Endothelial cell (in vitro differentiated cells): ENCODE results near the gene BGN. TPM values are rescaled to one million over a fixed set of nuclear protein-coding genes. Genes with fewer than 3 reads are reported as not detected.
A peak's percentile ranks its signal among the peaks of the same experiment; 100 is the strongest.

Source experiments
- DNase-seq: peaks from one replicate; pipeline ENCODE4 v3.0.0; 2021; ENCODE audit warnings: low spot score
- H3K27ac Mint-ChIP-seq: one replicate; pipeline ENCODE4 v1.8.0; 2021; ENCODE audit warnings: mixed read lengths, inconsistent platforms; ENCODE audit not compliant: unreplicated experiment
- H3K27me3 Mint-ChIP-seq: one replicate; pipeline ENCODE4 v1.8.0; 2021; ENCODE audit warnings: mild to moderate bottlenecking, moderate library complexity, mixed read lengths, inconsistent platforms; ENCODE audit not compliant: unreplicated experiment
- H3K36me3 Mint-ChIP-seq: one replicate; pipeline ENCODE4 v1.8.0; 2021; ENCODE audit warnings: mild to moderate bottlenecking, low read depth, mixed read lengths, inconsistent platforms; ENCODE audit not compliant: unreplicated experiment
- H3K4me1 Mint-ChIP-seq: one replicate; pipeline ENCODE4 v1.8.0; 2021; ENCODE audit warnings: mild to moderate bottlenecking, mixed read lengths, inconsistent platforms; ENCODE audit not compliant: unreplicated experiment
- H3K4me3 Mint-ChIP-seq: one replicate; pipeline ENCODE4 v1.8.0; 2021; ENCODE audit warnings: mild to moderate bottlenecking, mixed read lengths, inconsistent platforms; ENCODE audit not compliant: unreplicated experiment
- H3K9me3 Mint-ChIP-seq: one replicate; pipeline ENCODE4 v1.8.0; 2021; ENCODE audit warnings: mixed read lengths, inconsistent platforms; ENCODE audit not compliant: unreplicated experiment
- CTCF ChIP-seq: fragments of 200-600 bp; sonication (generic); IDR thresholded peaks from one replicate; pipeline ENCODE4 v1.5.0; 2021; ENCODE audit warnings: antibody characterized with exemption; ENCODE audit not compliant: unreplicated experiment
- total RNA-seq: library from RNA; stranded (reverse); fragmentation: NEBNext Ultra II Directional; extraction: Animal tissue kit (Norgen Biotek cat#: 25700); gene quantifications from one replicate; pipeline ENCODE4 v1.2.1, GENCODE V29; 2021; ENCODE audit not compliant: unreplicated experiment

BGN gene
- total RNA-seq, 1 donor from 2014 or later: 393 TPM

- peak overlapping the region; percentile 72 for H3K27ac Mint-ChIP-seq
- no peak overlapping the region for H3K4me3 Mint-ChIP-seq
- peak; percentile 82 for DNase-seq
- no peaks in the 10 kb centered on the region for H3K27me3 Mint-ChIP-seq
- H3K36me3 Mint-ChIP-seq: no peaks in the 10 kb centered on the region
- TF ChIP-seq CTCF: peak; percentile 80
- H3K9me3 Mint-ChIP-seq: no peaks in the 10 kb centered on the region
- H3K4me1 Mint-ChIP-seq: no peaks in the 10 kb centered on the region
Observed at GRCh38 chrX:153507484-153508178, 12.9 kb downstream of the BGN start.

- no peak for TF ChIP-seq CTCF
- Mint-ChIP-seq H3K4me1 (no peaks in the 10 kb centered on the region), H3K27ac (no peak overlapping the region), H3K4me3 (no peak overlapping the region), H3K9me3 (no peaks in the 10 kb centered on the region), H3K36me3 (no peaks in the 10 kb centered on the region), H3K27me3 (peaks cover 3% of the 10 kb centered on the region)
- DNase-seq: no peak
Observed at GRCh38 chrX:153509592-153509991, 14.8 kb downstream of the BGN start.

- Mint-ChIP-seq H3K27me3 (peaks cover 5% of the 10 kb centered on the region), H3K27ac (no peak overlapping the region), H3K36me3 (no peaks in the 10 kb centered on the region), H3K4me1 (no peaks in the 10 kb centered on the region), H3K9me3 (no peaks in the 10 kb centered on the region), H3K4me3 (no peak overlapping the region)
- no peak for DNase-seq
- TF ChIP-seq CTCF: no peak
Observed at GRCh38 chrX:153510383-153510782, 15.6 kb downstream of the BGN start.

GRCh38 chrX:153511784-153512500, 17.2 kb downstream of the BGN start:
- peaks cover 4% of the 10 kb centered on the region for H3K4me1 Mint-ChIP-seq
- no peak for DNase-seq
- peaks cover 6% of the 10 kb centered on the region for H3K36me3 Mint-ChIP-seq
- no peaks in the 10 kb centered on the region for H3K9me3 Mint-ChIP-seq
- no peak for TF ChIP-seq CTCF
- H3K4me3 Mint-ChIP-seq: no peak overlapping the region
- H3K27me3 Mint-ChIP-seq: peaks cover 14% of the 10 kb centered on the region
- H3K27ac Mint-ChIP-seq: no peak overlapping the region

- peaks cover 6% of the 10 kb centered on the region for H3K36me3 Mint-ChIP-seq
- DNase-seq: no peak
- H3K4me1 Mint-ChIP-seq: peaks cover 4% of the 10 kb centered on the region
- no peak for TF ChIP-seq CTCF
- H3K9me3 Mint-ChIP-seq: no peaks in the 10 kb centered on the region
- H3K27me3 Mint-ChIP-seq: peaks cover 16% of the 10 kb centered on the region
- H3K4me3 Mint-ChIP-seq: no peak overlapping the region
- H3K27ac Mint-ChIP-seq: no peak overlapping the region
Observed at GRCh38 chrX:153512501-153512893, 17.7 kb downstream of the BGN start.
